K562 (cell line): ENCODE measurements around the gene BRD7. TPM values are rescaled to one million over a fixed set of nuclear protein-coding genes. Genes with fewer than 3 reads are reported as not detected.
A peak's percentile ranks its signal among the peaks of the same experiment; 100 is the strongest.

Experiments used
- ARID1B ChIP-seq: fragments of 450-650 bp; IDR thresholded peaks from 2 replicates; pipeline ENCODE4 v1.6.1; 2016; ENCODE audit warnings: antibody characterized with exemption, mild to moderate bottlenecking, inconsistent platforms
- ATF7 ChIP-seq: fragments of 450-650 bp; IDR thresholded peaks from 2 replicates; pipeline ENCODE4 v1.7.1; 2014; ENCODE audit warnings: mild to moderate bottlenecking, moderate library complexity
- C11orf30 ChIP-seq: fragments of 450-650 bp; IDR thresholded peaks from 2 replicates; pipeline ENCODE4 v1.6.1; 2016; ENCODE audit warnings: low read depth, mild to moderate bottlenecking
- CEBPG ChIP-seq, 3 experiments: fragments of 200-800 bp in 1 of 3; sonication (Bioruptor generic) in 1 of 3; sonication (generic) in 1 of 3; formaldehyde crosslinking in 1 of 3; IDR thresholded peaks in 2 of 3; conservative IDR thresholded peaks in 1 of 3; 2 replicates each; pipeline versions ENCODE4 v1.6.1 to v1.8.0; 2016 to 2022; ENCODE audit warnings: missing compliant biosample characterization in 2 of 3, missing genetic modification characterization in 2 of 3, mild to moderate bottlenecking in 1 of 3, missing genetic modification reagents in 1 of 3
- CTBP1 ChIP-seq: fragments of 450-650 bp; IDR thresholded peaks from 2 replicates; pipeline ENCODE4 v1.6.1; 2016; ENCODE audit warnings: borderline replicate concordance
- DNMT1 ChIP-seq: fragments of 450-650 bp; IDR thresholded peaks from 2 replicates; pipeline ENCODE4 v1.6.1; 2016; ENCODE audit warnings: antibody characterized with exemption, mild to moderate bottlenecking
- E2F3 ChIP-seq: fragments of 250-450 bp; sonication (Bioruptor Pico); IDR thresholded peaks from 2 replicates; pipeline ENCODE4 v1.4.0; 2020; ENCODE audit warnings: mild to moderate bottlenecking
- HMGN3 ChIP-seq: IDR thresholded peaks from 2 replicates; pipeline ENCODE4 v1.6.1; 2011; ENCODE audit warnings: borderline replicate concordance, low read depth, mild to moderate bottlenecking, mixed read lengths, low read length; ENCODE audit not compliant: insufficient read length; ENCODE audit errors: extremely low read depth
- MCM2 ChIP-seq: fragments of 450-650 bp; IDR thresholded peaks from 2 replicates; pipeline ENCODE4 v1.6.1; 2017; ENCODE audit warnings: low read depth, mild to moderate bottlenecking
- MEIS2 ChIP-seq: fragments of 450-650 bp; IDR thresholded peaks from 2 replicates; pipeline ENCODE4 v1.6.1; 2014; ENCODE audit warnings: mild to moderate bottlenecking; ENCODE audit not compliant: partially characterized antibody
- MYBL2 ChIP-seq, 2 experiments: fragments of 450-650 bp in 1 of 2; sonication (generic) in 1 of 2; formaldehyde crosslinking in 1 of 2; IDR thresholded peaks; 2 replicates each; pipeline versions ENCODE4 v1.6.1 to v1.8.1; 2017 to 2022; ENCODE audit warnings: borderline replicate concordance in 1 of 2, inconsistent platforms in 1 of 2, low read depth in 1 of 2, mild to moderate bottlenecking in 1 of 2, missing genetic modification reagents in 1 of 2, moderate library complexity in 1 of 2
- NR2F6 ChIP-seq: fragments of 450-650 bp; formaldehyde crosslinking; IDR thresholded peaks from 2 replicates; pipeline ENCODE4 v1.4.0; 2020; ENCODE audit warnings: mild to moderate bottlenecking
- PHF20 ChIP-seq: fragments of 450-650 bp; IDR thresholded peaks from 2 replicates; pipeline ENCODE4 v1.6.1; 2018; ENCODE audit not compliant: partially characterized antibody
- PML ChIP-seq: IDR thresholded peaks from 2 replicates; pipeline ENCODE4 v1.6.1; 2012; ENCODE audit warnings: low read length, inconsistent platforms
- PTRF ChIP-seq: fragments of 450-650 bp; IDR thresholded peaks from 2 replicates; pipeline ENCODE4 v1.6.1; 2016; ENCODE audit warnings: mild to moderate bottlenecking, missing genetic modification characterization, missing compliant biosample characterization
- RBFOX2 ChIP-seq: fragments of 200-400 bp; formaldehyde crosslinking; IDR thresholded peaks from 2 replicates; pipeline ENCODE4 v1.6.1; 2017; ENCODE audit warnings: low read depth, mild to moderate bottlenecking, low read length, moderate library complexity
- RBM25 ChIP-seq: fragments of 200-400 bp; formaldehyde crosslinking; IDR thresholded peaks from 2 replicates; pipeline ENCODE4 v1.6.1; 2018; ENCODE audit warnings: low read length, low read depth, moderate library complexity; ENCODE audit not compliant: severe bottlenecking
- SMAD2 ChIP-seq: fragments of 150-350 bp; IDR thresholded peaks from 2 replicates; pipeline ENCODE4 v1.6.1; 2014; ENCODE audit warnings: low read depth, mild to moderate bottlenecking, low read length
- ZNF175 ChIP-seq: fragments of 200-800 bp; sonication (Bioruptor generic); IDR thresholded peaks from 2 replicates; pipeline ENCODE4 v1.6.1; 2016; ENCODE audit warnings: low read depth, mild to moderate bottlenecking, missing genetic modification characterization, missing compliant biosample characterization
- ZNF75A ChIP-seq: fragments of 450-650 bp; formaldehyde crosslinking; IDR thresholded peaks from 2 replicates; pipeline ENCODE4 v1.4.0; 2020; ENCODE audit warnings: mild to moderate bottlenecking
- ZNF778 ChIP-seq: fragments of 450-650 bp; formaldehyde crosslinking; IDR thresholded peaks from 2 replicates; pipeline ENCODE4 v1.4.0; 2020; ENCODE audit warnings: mild to moderate bottlenecking, moderate library complexity
- polyA plus RNA-seq, 8 experiments: library from polyadenylated mRNA; depleted of rRNA in 4 of 8; stranded (reverse) in 5 of 8; unstranded in 3 of 8; fragments of >200 nt; fragmentation: Nextera tagmentation in 2 of 8; fragmentation: Illumina TruSeq in 1 of 8; extraction: Ambion mirVana in 2 of 8; extraction: Trizol in 1 of 8; gene quantifications; 2 replicates each; pipeline versions ENCODE4 v1.2.1 to v1.2.3, GENCODE V29; 2011 to 2014; ENCODE audit warnings: inconsistent platforms in 1 of 8, missing spikeins in 1 of 8
- total RNA-seq, 7 experiments: library from RNA; depleted of rRNA in 6 of 7; stranded (reverse); fragments of >200 nt in 6 of 7; fragmentation: Illumina TruSeq in 2 of 7; extraction: Trizol in 2 of 7; gene quantifications; 2 replicates each; pipeline versions ENCODE4 v1.2.1 to v1.2.3, GENCODE V29; 2011 to 2021; ENCODE audit warnings: low replicate concordance in 1 of 7
- TF ChIP-seq, protein P1 (sequence below): IDR thresholded peaks from 3 replicates; pipeline ENCODE4 v1.6.1; 2011; ENCODE audit warnings: borderline replicate concordance, mild to moderate bottlenecking, moderate library complexity; ENCODE audit not compliant: insufficient read length; ENCODE audit errors: extremely low read depth
- TF ChIP-seq, protein P2 (sequence below): fragments of 250-450 bp; sonication (Bioruptor Pico); IDR thresholded peaks from 2 replicates; pipeline ENCODE4 v1.4.0; 2020; ENCODE audit warnings: mild to moderate bottlenecking, moderate library complexity
- TF ChIP-seq, protein P3 (sequence below): fragments of 250-450 bp; sonication (Bioruptor Pico); IDR thresholded peaks from 2 replicates; pipeline ENCODE4 v1.8.0; 2021; ENCODE audit warnings: moderate library complexity, mild to moderate bottlenecking, inconsistent platforms
- TF ChIP-seq, protein P4 (sequence below): sonication (generic); formaldehyde crosslinking; IDR thresholded peaks from 2 replicates; pipeline ENCODE4 v1.8.0; 2022; ENCODE audit warnings: missing genetic modification reagents, mild to moderate bottlenecking, borderline replicate concordance

The BRD7 gene
- total and polyA plus RNA-seq, 9 of the 15 experiments (the other 6 are each of a cell fraction or from before 2014, with no cell fraction given) = 20.6 to 101 (median 68.7) TPM

DNA sequence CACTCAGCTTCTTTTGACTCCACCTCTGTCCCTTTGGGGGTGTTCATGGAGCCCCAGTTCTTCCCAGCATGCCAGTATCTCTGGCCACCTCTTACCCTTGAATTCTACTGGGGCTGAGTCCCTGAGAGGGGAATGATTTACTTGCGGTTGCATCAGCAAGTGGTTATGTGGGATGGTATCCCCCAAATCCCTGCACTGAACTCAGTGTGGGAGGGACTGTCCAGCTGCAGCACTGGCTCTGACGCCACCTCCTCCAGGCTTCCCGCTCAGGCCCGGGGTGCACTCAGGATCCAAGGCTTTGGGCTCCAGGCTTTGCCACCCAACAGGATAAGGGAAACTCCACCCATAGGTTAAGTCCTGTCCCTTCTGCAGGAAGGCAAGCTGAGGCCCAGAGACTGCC is 21.1 kb upstream of the BRD7 start (continued):
- TF ChIP-seq, protein P1, sequence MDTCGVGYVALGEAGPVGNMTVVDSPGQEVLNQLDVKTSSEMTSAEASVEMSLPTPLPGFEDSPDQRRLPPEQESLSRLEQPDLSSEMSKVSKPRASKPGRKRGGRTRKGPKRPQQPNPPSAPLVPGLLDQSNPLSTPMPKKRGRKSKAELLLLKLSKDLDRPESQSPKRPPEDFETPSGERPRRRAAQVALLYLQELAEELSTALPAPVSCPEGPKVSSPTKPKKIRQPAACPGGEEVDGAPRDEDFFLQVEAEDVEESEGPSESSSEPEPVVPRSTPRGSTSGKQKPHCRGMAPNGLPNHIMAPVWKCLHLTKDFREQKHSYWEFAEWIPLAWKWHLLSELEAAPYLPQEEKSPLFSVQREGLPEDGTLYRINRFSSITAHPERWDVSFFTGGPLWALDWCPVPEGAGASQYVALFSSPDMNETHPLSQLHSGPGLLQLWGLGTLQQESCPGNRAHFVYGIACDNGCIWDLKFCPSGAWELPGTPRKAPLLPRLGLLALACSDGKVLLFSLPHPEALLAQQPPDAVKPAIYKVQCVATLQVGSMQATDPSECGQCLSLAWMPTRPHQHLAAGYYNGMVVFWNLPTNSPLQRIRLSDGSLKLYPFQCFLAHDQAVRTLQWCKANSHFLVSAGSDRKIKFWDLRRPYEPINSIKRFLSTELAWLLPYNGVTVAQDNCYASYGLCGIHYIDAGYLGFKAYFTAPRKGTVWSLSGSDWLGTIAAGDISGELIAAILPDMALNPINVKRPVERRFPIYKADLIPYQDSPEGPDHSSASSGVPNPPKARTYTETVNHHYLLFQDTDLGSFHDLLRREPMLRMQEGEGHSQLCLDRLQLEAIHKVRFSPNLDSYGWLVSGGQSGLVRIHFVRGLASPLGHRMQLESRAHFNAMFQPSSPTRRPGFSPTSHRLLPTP = no peak
- TF ChIP-seq, protein P2, sequence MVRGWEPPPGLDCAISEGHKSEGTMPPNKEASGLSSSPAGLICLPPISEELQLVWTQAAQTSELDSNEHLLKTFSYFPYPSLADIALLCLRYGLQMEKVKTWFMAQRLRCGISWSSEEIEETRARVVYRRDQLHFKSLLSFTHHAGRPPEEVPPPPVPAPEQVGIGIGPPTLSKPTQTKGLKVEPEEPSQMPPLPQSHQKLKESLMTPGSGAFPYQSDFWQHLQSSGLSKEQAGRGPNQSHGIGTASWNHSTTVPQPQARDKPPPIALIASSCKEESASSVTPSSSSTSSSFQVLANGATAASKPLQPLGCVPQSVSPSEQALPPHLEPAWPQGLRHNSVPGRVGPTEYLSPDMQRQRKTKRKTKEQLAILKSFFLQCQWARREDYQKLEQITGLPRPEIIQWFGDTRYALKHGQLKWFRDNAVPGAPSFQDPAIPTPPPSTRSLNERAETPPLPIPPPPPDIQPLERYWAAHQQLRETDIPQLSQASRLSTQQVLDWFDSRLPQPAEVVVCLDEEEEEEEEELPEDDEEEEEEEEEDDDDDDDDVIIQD (CRISPR knock-in tag) = no peak
- peak; percentile 59 for TF ChIP-seq ATF7
- no peak for TF ChIP-seq ZNF75A
- TF ChIP-seq CTBP1 = peak; percentile 56
- TF ChIP-seq MYBL2 (IDR thresholded peaks at IDR 0.05; ENCODE audit: low read depth) = no peak
- no peak for TF ChIP-seq MYBL2 (CRISPR knock-in tag; IDR thresholded peaks at IDR 0.05; ENCODE audit: borderline replicate concordance)
- no peak for TF ChIP-seq E2F3 (CRISPR knock-in tag)
- TF ChIP-seq C11orf30 = no peak
- no peak for TF ChIP-seq PHF20
- TF ChIP-seq PTRF = no peak
- 0 out of 2 replicates have a peak, but pooled peaks have one; percentile 8 for TF ChIP-seq ZNF175 (CRISPR knock-in tag)
- TF ChIP-seq, protein P3, sequence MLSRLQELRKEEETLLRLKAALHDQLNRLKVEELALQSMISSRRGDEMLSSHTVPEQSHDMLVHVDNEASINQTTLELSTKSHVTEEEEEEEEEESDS = no peak
- TF ChIP-seq MEIS2 = peak; percentile 22
- no peak for TF ChIP-seq ZNF778 (CRISPR knock-in tag)
- TF ChIP-seq SMAD2 = no peak
- no peak for TF ChIP-seq PML
- no peak for TF ChIP-seq DNMT1
- TF ChIP-seq, protein P4, sequence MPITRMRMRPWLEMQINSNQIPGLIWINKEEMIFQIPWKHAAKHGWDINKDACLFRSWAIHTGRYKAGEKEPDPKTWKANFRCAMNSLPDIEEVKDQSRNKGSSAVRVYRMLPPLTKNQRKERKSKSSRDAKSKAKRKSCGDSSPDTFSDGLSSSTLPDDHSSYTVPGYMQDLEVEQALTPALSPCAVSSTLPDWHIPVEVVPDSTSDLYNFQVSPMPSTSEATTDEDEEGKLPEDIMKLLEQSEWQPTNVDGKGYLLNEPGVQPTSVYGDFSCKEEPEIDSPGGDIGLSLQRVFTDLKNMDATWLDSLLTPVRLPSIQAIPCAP (CRISPR knock-in tag) = no peak
- no peak; the same call in 1 of the 2 replicates for TF ChIP-seq ARID1B
- TF ChIP-seq RBM25 = no peak
- TF ChIP-seq MCM2 = no peak
- no peak for TF ChIP-seq HMGN3
- no peak for TF ChIP-seq NR2F6
- TF ChIP-seq RBFOX2 = peak; percentile 40; the same call in 1 of the 2 replicates
- TF ChIP-seq CEBPG (CRISPR knock-in tag; IDR thresholded peaks at IDR 0.05) = peak; percentile 85
- peak in 1 of 2 experiments; percentile 85; a peak in 2 of 4 replicates for TF ChIP-seq CEBPG (tag; conservative IDR thresholded peaks at IDR 0.05 in 1 of 2, IDR thresholded peaks at IDR 0.05 in 1 of 2)
